ENCODE measurements around the gene SLC2A2.

DNA sequence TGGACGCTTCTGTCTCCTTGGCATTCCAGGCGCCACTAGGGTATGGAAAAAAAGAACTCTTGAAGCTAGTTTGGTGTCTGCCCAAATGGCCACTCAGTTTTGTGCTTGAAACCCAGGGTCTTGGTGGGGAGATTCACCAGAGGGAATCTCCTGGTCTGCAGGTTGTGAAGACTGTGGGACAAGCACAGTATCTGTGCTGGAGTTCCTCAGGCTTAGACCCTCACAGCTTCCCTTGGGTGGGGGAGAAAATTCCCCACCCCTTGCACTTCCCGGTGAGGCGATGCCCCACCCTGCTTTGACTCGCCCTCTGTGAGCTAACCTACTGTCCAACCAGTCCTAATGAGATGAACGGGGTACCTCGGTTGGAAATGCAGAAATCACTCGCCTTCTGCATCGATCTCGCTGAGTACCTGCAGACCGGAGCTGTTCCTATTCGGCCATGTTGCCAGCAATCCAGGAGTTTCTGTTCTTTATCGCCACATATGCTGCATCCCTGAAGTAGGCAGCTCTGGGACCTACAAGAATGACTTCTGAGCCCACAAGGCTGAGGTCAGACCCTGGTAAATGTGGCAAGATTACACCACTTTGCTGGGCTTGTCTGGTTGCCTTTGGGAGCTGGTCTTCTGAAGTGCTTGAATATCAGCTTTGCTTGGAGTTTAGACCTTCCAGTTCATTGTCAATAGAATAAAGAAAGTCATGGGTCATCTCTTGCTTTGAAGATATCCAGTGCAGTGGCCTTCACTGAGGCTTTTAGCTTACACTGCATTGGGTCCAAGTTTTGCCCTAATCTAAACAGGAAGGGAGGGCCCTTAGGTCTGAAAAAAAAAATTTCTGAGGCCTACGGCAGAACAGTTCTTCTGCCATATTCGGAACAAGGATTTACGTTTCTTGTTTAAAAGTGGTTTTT lies 51.0 kb downstream of the SLC2A2 start:
- TF ChIP-seq, protein P1, sequence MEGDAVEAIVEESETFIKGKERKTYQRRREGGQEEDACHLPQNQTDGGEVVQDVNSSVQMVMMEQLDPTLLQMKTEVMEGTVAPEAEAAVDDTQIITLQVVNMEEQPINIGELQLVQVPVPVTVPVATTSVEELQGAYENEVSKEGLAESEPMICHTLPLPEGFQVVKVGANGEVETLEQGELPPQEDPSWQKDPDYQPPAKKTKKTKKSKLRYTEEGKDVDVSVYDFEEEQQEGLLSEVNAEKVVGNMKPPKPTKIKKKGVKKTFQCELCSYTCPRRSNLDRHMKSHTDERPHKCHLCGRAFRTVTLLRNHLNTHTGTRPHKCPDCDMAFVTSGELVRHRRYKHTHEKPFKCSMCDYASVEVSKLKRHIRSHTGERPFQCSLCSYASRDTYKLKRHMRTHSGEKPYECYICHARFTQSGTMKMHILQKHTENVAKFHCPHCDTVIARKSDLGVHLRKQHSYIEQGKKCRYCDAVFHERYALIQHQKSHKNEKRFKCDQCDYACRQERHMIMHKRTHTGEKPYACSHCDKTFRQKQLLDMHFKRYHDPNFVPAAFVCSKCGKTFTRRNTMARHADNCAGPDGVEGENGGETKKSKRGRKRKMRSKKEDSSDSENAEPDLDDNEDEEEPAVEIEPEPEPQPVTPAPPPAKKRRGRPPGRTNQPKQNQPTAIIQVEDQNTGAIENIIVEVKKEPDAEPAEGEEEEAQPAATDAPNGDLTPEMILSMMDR (IDR thresholded peaks at IDR 0.05), result no peak
- TF ChIP-seq POLR2AphosphoS5 (IDR thresholded peaks at IDR 0.05), result no peak

Data from stomach (tissue), 4 donors.